DOHH2 (cell line): ENCODE measurements around the gene OTUD4.

Experiments used
- H3F3A ChIP-seq: fragments of 200-600 bp; sonication (generic), shearing (Covaris generic); 2 replicates; pipeline ENCODE4 v1.6.0; 2016; ENCODE audit warnings: antibody characterized with exemption, mild to moderate bottlenecking; ENCODE audit not compliant: control insufficient read depth, insufficient read depth
- H3K27ac ChIP-seq: fragments of 200-600 bp; sonication (generic); 2 replicates; pipeline ENCODE4 v1.5.1; 2014; ENCODE audit warnings: low read depth, mild to moderate bottlenecking, low read length, moderate library complexity
- H3K27me3 ChIP-seq: fragments of 200-600 bp; sonication (generic); 2 replicates; pipeline ENCODE4 v1.6.1; 2014; ENCODE audit warnings: mild to moderate bottlenecking, low read length, mixed read lengths; ENCODE audit not compliant: control insufficient read depth
- H3K36me3 ChIP-seq: fragments of 200-600 bp; sonication (generic); 2 replicates; pipeline ENCODE4 v1.6.1; 2014; ENCODE audit warnings: mild to moderate bottlenecking, low read length, moderate library complexity, mixed read lengths; ENCODE audit not compliant: control insufficient read depth
- H3K4me1 ChIP-seq: fragments of 200-600 bp; sonication (generic); 2 replicates; pipeline ENCODE4 v1.6.1; 2014; ENCODE audit warnings: mild to moderate bottlenecking, low read length, mixed read lengths; ENCODE audit not compliant: control insufficient read depth
- H3K4me2 ChIP-seq: fragments of 200-600 bp; sonication (generic); 2 replicates; pipeline ENCODE4 v1.6.0; 2014; ENCODE audit warnings: mild to moderate bottlenecking, low read length, moderate library complexity
- H3K4me3 ChIP-seq: fragments of 200-600 bp; sonication (generic); 2 replicates; pipeline ENCODE4 v1.5.1; 2014; ENCODE audit warnings: mild to moderate bottlenecking, low read length, mixed read lengths
- H3K79me2 ChIP-seq: fragments of 200-600 bp; sonication (generic); 2 replicates; pipeline ENCODE4 v1.6.1; 2014; ENCODE audit warnings: mild to moderate bottlenecking, low read length, mixed read lengths; ENCODE audit not compliant: control insufficient read depth
- H3K9me2 ChIP-seq: fragments of 200-600 bp; sonication (generic); replicated peaks from 2 replicates; pipeline ENCODE4 v1.6.1; 2014; ENCODE audit warnings: mild to moderate bottlenecking, low read length, mixed read lengths; ENCODE audit not compliant: control insufficient read depth
- H3K9me3 ChIP-seq: fragments of 200-600 bp; sonication (generic); 2 replicates; pipeline ENCODE4 v1.6.1; 2014; ENCODE audit warnings: antibody characterized with exemption, low read length, mixed read lengths; ENCODE audit not compliant: control insufficient read depth, insufficient read depth
- H4K20me1 ChIP-seq: fragments of 200-600 bp; sonication (generic); 2 replicates; pipeline ENCODE4 v1.6.0; 2014; ENCODE audit warnings: low read depth, mild to moderate bottlenecking, antibody characterized with exemption, low read length, moderate library complexity; ENCODE audit not compliant: control insufficient read depth, insufficient read depth
- EZH2phosphoT487 ChIP-seq: fragments of 200-600 bp; sonication (generic); IDR thresholded peaks from 2 replicates; pipeline ENCODE4 v1.6.1; 2017; ENCODE audit warnings: borderline replicate concordance, mild to moderate bottlenecking, antibody characterized with exemption, low read length, moderate library complexity, mixed read lengths
- TF ChIP-seq, protein P1 (sequence below): fragments of 200-600 bp; sonication (generic); IDR thresholded peaks from one replicate; pipeline ENCODE4 v1.5.1; 2014; ENCODE audit warnings: antibody characterized with exemption, mild to moderate bottlenecking, low read depth, low read length; ENCODE audit not compliant: poor library complexity, severe bottlenecking

The OTUD4 gene

DNA sequence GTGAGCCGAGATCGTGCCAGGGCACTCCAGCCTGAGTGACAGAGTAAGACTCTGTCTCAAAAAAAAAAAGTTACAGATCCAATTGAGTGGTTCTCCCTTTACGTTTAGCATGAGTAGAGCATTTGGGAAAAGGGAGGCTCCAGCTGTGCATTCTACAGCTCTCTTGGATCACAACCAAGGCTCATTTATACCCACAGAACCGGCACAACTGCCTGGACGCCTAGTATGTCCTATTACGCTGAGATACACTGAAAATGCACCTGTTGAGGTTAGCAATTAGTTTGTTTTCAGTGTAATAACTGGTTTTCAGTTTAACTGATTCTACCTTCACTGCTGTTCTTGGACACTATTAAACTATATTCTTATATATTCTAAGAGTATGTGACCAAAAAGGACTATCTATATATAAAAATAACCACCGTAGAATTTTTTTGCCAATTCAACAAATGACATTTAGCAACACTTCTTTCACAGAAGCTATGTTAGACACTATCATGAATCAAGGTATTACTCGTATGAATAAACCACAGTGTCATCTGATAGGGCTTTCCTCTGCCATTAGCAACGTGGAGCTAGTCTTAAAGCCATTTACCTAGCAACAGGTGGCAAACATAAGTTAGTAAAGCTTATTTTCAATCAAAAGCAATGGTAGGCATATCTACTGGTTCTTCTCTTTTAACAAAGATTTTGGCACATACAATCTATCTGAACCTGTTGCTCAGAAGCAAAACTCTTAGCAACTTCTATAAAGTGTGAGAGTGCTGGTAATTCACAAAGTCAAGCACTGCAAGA, 3.6 kb downstream of the OTUD4 start:
- peaks cover 4% of the 10 kb centered on the region; the same call in 1 of the 2 replicates for H4K20me1 ChIP-seq
- peaks cover 89% of the 10 kb centered on the region for H3K79me2 ChIP-seq
- H3K9me2 ChIP-seq, result no peaks in the 10 kb centered on the region
- H3K4me3 ChIP-seq, result peak overlapping the region; percentile 100
- H3K27me3 ChIP-seq, result no peaks in the 10 kb centered on the region
- no peaks in the 10 kb centered on the region for H3K9me3 ChIP-seq
- H3K27ac ChIP-seq, result no peak overlapping the region
- TF ChIP-seq, protein P1, sequence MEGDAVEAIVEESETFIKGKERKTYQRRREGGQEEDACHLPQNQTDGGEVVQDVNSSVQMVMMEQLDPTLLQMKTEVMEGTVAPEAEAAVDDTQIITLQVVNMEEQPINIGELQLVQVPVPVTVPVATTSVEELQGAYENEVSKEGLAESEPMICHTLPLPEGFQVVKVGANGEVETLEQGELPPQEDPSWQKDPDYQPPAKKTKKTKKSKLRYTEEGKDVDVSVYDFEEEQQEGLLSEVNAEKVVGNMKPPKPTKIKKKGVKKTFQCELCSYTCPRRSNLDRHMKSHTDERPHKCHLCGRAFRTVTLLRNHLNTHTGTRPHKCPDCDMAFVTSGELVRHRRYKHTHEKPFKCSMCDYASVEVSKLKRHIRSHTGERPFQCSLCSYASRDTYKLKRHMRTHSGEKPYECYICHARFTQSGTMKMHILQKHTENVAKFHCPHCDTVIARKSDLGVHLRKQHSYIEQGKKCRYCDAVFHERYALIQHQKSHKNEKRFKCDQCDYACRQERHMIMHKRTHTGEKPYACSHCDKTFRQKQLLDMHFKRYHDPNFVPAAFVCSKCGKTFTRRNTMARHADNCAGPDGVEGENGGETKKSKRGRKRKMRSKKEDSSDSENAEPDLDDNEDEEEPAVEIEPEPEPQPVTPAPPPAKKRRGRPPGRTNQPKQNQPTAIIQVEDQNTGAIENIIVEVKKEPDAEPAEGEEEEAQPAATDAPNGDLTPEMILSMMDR, result no peak
- no peak for TF ChIP-seq EZH2phosphoT487
- H3K36me3 ChIP-seq, result peaks cover 67% of the 10 kb centered on the region
- H3F3A ChIP-seq, result peaks cover 8% of the 10 kb centered on the region; the same call in 1 of the 2 replicates
- H3K4me2 ChIP-seq, result peak overlapping the region; percentile 76
- peaks cover 30% of the 10 kb centered on the region for H3K4me1 ChIP-seq

DNA sequence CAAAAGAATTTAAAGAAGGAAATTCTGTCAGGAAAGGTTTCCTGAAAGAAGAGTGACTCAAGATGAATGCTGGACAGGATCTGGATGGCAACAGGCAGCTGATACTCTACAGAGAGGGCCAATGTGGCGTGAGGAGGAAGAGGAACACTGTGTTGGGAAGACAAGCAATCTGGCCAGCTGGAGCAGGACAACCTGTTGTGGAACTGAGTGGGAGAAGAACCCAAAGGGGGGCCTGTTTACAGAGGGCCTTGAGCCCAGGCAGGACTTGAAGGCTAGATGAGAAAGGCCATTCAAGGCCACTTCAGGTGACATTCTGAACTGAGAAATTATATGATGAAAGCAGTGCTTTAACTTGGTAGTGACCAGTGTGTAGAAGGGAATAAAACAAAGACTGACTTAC, 8.5 kb downstream of the OTUD4 start:
- Histone ChIP-seq H3K9me2 (no peaks in the 10 kb centered on the region), H3K36me3 (peaks cover 84% of the 10 kb centered on the region), H3K27ac (no peak overlapping the region), H3K4me3 (no peak overlapping the region), H3F3A (no peaks in the 10 kb centered on the region), H3K4me1 (peaks cover 25% of the 10 kb centered on the region), H4K20me1 (no peaks in the 10 kb centered on the region), H3K9me3 (no peaks in the 10 kb centered on the region), H3K4me2 (no peak overlapping the region), H3K79me2 (peaks cover 94% of the 10 kb centered on the region), H3K27me3 (no peaks in the 10 kb centered on the region)
- TF ChIP-seq EZH2phosphoT487, result no peak
- TF ChIP-seq, protein P1, result no peak

DNA sequence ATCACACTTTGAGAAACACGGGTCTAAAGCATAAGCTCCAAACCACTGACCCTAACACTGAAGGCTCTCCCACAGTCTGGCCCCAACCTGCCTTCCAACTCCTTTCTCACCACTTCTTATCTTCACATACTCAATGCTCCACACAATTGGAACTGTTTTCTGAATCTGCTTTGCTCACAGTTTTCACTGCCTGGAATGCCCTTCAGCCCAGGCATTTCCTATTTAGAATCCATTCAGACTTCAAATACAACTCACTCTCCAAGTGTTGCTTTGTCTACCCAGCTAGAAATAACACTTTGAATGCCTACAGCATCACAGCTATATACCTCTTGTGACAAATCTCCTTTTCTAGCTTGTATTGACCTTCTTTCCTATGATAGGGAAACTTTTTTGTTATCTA, 10.2 kb downstream of the OTUD4 start:
- H4K20me1 ChIP-seq, result no peaks in the 10 kb centered on the region
- peaks cover 19% of the 10 kb centered on the region for H3K4me1 ChIP-seq
- no peak overlapping the region for H3K4me2 ChIP-seq
- H3K79me2 ChIP-seq, result peaks cover 87% of the 10 kb centered on the region
- no peaks in the 10 kb centered on the region for H3K9me3 ChIP-seq
- peaks cover 88% of the 10 kb centered on the region for H3K36me3 ChIP-seq
- H3K4me3 ChIP-seq, result no peak overlapping the region
- no peaks in the 10 kb centered on the region for H3K9me2 ChIP-seq
- H3K27ac ChIP-seq, result no peak overlapping the region
- H3F3A ChIP-seq, result no peaks in the 10 kb centered on the region
- TF ChIP-seq, protein P1, result no peak
- TF ChIP-seq EZH2phosphoT487, result no peak
- H3K27me3 ChIP-seq, result no peaks in the 10 kb centered on the region
